ENCODE results near the gene UNC45B.
"Not testable (repeated sequence)": the region's sequence is repeated elsewhere in the genome, so short reads cannot be mapped to it uniquely, and the experiment has no call there.

The UNC45B gene

GRCh38 chr17:35142467-35142796, 5.2 kb upstream of the UNC45B start:
- no peak for DNase-seq (ENCODE audit: low read depth)

- no peak for DNase-seq (ENCODE audit: low read depth)
Measured at GRCh38 chr17:35144840-35145239, 2.8 kb upstream of the UNC45B start.

DNA sequence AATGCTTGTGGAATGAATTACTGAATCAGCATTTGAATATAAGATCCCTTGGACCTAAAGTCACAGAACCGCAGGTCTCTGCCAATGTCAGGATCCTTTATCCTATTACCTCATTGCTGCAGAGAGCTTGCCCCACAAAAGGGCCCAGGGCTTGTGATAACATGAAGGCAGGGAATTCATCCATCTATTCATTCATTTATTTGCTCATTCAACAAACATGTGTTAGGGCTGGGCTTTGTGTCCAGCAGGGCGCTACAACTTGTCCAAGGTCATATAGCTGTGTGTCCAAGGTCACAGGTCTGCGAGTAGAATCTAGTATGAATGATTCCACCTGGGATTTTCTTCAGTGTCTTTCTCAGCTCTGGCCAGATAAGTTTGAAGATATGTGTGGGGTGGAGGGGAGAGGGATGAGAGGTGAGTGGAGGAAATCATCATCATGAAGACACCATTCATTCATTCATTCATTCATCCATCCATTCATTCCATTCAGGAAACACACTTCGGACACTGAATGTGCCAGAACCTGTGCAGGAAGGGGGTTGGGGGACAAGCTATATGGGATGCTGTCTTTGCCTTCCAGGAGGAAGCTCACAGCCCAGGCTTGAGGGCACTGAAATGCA, 1.3 kb upstream of the UNC45B start:
- no peak for DNase-seq (ENCODE audit: low read depth)

GRCh38 chr17:35148144-35148543, 527 bp downstream of the UNC45B start:
- no peak for DNase-seq (ENCODE audit: low read depth)

DNA sequence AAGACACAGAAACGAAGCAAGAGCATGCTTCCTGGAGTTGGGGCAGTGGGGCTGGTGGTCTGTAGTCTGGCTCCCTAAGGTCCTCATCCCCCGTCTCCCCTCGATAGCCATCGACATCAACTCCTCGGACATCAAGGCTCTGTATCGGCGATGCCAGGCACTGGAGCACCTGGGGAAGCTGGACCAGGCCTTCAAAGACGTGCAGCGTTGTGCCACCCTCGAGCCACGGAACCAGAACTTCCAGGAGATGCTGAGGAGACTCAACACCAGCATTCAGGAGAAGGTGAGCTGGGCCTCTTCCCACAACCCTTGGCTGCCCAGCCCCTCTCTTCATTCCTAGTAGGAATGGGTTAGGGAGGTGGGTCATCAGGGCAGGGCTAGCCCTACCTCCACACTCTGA, 2.3 kb downstream of the UNC45B start:
- no peak for DNase-seq (ENCODE audit: low read depth)

- DNase-seq (ENCODE audit: low read depth), result not testable (repeated sequence)
Measured at GRCh38 chr17:35151080-35151479, 3.5 kb downstream of the UNC45B start.

DNA sequence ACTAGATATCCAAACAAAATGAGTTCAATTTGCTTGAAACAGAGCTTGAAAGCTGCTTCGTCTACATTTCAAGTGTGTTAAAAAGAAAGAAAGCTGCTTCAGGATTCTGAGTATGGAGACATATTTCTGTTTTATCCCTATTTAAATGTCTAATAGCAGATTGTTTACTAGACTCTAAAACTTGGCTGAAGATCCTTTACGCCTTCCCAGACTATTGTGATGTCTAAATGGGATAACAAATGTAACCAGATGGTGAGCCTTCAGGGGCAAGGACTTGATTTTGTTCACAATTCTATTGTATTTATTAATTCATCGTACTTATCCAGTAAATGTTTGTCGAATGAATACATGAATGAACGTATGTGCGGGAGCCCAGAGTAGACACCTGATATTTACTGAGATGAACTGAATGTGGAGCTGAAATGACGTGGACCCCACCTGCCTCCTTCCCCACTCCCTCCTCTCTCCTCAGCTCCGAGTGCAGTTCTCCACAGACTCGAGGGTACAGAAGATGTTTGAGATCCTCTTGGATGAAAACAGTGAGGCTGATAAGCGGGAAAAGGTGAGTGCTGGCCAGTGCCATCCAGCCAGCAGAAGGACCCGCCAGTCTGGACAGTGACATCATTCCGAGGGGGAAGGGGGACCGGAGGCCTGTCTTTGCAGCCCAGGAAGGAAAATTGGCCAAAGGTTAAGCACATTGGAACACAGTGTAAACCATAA, 5.0 kb downstream of the UNC45B start:
- no peak for DNase-seq (ENCODE audit: low read depth)

GRCh38 chr17:35154196-35155165, 6.9 kb downstream of the UNC45B start:
- DNase-seq (ENCODE audit: low read depth), result no peak

DNA sequence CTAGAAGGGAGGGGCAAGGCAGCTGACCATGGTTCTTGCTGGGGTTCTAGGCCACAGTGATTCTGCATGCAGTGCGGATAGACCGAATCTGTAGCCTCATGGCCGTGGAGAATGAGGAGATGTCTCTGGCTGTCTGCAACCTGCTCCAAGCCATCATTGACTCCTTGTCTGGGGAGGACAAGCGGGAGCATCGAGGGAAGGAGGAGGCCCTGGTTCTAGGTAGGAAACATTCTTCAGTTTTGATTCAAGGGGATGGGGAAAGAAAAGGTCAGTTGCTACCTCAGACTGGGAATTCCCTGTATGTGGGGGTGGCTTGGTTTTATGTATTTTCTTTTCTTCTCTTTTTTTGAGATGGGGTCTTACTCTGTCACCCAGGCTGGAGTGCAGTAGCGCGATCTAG, 7.6 kb downstream of the UNC45B start:
- no peak for DNase-seq (ENCODE audit: low read depth)

GRCh38 chr17:35159940-35160339, 12.3 kb downstream of the UNC45B start:
- DNase-seq (ENCODE audit: low read depth), result no peak

GRCh38 chr17:35160354-35161201, 13.0 kb downstream of the UNC45B start:
- DNase-seq (ENCODE audit: low read depth), result no peak

DNA sequence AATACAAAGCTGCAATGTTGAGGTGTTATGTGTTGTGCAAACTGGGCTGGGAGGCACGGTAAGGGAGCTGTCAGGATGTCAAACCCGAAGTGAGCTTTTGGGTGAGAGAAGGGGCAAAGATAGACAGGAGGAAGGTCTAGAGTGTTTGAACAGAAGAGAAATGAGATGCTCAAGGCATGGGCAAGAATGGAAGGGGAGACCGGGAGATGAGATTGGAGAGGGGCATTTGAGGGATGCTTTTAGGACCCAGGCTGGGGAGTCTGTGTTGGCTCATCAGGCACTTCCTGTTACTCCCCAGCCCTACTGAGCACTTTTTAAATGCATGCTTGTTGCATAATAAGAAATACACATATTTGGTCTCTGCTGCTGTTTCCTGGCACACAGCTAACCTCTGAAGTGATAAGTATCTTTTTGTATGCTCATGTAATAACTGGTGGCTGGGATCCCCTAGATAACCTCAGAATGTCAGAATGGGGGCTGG, 13.7 kb downstream of the UNC45B start:
- no peak for DNase-seq (ENCODE audit: low read depth)

DNA sequence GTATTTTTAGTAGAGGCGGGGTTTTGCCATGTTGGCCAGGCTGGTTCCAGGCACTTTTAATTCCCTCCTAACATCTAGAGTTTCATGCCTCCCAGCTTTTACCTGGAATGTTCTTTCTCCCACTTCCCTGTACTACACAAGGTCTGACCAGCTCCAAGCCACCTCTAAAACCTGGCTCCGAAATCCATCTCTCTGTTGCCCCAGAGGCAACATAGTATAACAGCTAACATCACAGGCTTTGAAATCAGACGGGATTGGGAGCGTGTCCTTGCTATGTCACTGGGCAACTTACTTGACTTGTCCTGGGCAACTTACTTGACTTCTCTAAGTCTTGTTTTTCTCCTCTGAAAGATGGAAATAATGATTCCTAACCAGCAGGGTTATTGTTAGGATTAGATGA, 15.1 kb downstream of the UNC45B start:
- no peak for DNase-seq (ENCODE audit: low read depth)

- no peak for DNase-seq (ENCODE audit: low read depth)
Measured at GRCh38 chr17:35163886-35164285, 16.3 kb downstream of the UNC45B start.

- no peak for DNase-seq (ENCODE audit: low read depth)
Measured at GRCh38 chr17:35164716-35165115, 17.1 kb downstream of the UNC45B start.

DNA sequence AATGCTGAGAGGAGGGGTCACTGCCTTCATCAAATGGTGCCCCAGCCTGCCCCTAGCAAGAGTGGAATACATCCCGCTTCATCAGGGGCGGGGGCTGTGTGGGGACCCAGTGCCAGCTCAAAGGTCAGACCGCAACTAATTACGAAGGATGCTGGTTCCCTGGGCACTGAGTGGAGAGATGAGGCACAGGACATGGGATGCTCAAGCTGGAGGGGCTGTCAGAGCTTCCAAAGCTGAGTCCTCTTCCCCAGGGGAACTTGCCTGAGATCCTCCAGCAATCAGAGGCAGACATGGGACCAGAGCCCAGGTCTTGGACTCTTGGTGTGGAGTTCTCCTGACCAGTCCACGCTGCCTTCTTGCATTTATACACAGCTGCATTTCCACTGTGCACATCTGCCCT, 18.9 kb downstream of the UNC45B start:
- no peak for DNase-seq (ENCODE audit: low read depth)

GRCh38 chr17:35167046-35167445, 19.4 kb downstream of the UNC45B start:
- no peak for DNase-seq (ENCODE audit: low read depth)

- no peak for DNase-seq (ENCODE audit: low read depth)
Measured at GRCh38 chr17:35167666-35168065, 20.0 kb downstream of the UNC45B start.

DNA sequence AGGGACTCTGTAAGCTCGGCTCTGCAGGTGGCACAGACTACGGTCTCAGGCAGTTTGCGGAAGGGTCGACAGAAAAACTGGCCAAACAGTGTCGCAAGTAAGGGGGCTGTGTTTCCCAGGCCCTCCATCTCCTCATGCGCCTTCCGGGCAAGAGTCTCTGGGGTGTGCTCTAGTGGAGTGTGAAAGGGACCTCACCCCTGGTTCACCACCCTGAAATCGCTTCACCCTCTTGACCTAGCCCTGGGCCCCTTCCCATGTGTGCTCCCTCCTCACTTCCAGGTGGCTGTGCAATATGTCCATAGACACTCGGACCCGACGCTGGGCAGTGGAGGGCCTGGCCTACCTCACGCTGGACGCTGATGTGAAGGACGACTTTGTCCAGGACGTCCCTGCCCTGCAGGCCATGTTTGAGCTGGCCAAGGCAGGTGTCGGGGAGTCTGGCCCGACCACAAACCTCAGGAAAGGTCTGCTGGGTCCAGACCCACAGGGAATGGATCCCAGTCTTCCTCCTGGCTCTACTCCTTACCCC, 22.3 kb downstream of the UNC45B start:
- no peak for DNase-seq (ENCODE audit: low read depth)

- DNase-seq (ENCODE audit: low read depth), result no peak
Measured at GRCh38 chr17:35170968-35171771, 23.6 kb downstream of the UNC45B start.

DNA sequence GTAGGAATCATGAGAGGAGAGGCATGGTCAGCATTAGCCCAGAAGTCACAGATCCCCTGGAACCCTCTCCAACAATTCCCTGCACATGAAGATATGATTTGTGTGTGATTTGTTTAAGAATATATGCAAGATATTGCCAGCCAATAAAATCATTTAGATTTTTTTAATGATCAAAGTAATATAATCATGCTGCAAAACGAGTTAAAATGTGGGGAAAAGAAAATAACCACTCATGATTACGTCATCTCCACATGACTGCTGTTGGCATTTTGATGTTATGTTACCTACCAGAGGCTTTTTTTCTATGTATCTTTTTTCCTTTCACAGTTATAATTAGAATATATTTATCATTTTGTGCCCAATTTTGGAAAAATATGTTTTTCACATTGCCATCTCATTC, 24.2 kb downstream of the UNC45B start:
- DNase-seq (ENCODE audit: low read depth), result no peak
